Measurements from ENCODE around the gene HSPA1L. TPM values are rescaled to one million over a fixed set of nuclear protein-coding genes. Genes with fewer than 3 reads are reported as not detected.

Gene HSPA1L
- total and polyA plus RNA-seq, 4 donors = 0.27 to 0.79 (median 0.47) TPM

DNA sequence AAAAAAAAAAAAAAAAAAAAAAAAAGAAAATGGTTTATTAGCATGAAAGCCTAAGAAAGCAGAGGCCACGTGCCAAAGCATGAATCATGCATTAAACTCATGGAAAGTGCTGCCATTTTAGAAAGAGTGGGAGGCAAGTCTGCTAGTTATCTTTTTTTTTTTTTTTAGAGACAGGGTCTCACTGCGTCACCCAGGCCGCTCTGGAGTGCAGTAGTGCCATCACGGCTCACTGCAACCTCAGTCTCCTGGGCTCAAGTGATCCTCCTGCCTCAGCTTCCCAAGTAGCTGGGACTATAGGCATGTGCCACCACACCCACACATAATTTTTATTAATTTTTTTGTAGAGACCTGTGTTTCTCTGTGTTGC, 43.1 kb downstream of the HSPA1L start:
- 82% methylated on average over 4 of the region's 4 CpGs for WGBS
- H3K9ac ChIP-seq (ENCODE audit: low read depth in 1 of 2, low read length in 2 of 2) = no peak overlapping the region
- DNase-seq (ENCODE audit: low spot score) = no peak
- no peak overlapping the region for H3K4me3 ChIP-seq (ENCODE audit: low read depth in 1 of 3, low read length in 3 of 3)
- no peak overlapping the region for H3K27ac ChIP-seq (ENCODE audit: low read depth in 1 of 2, low read length in 2 of 2)
- TF ChIP-seq SP1 (IDR thresholded peaks at IDR 0.05) = no peak
- no peak for TF ChIP-seq HNF4G (IDR thresholded peaks at IDR 0.05)
- H3K27me3 ChIP-seq (ENCODE audit: control insufficient read depth in 4 of 4, insufficient read depth in 4 of 4, low read length in 3 of 4) = no peaks in the 10 kb centered on the region
- H3K4me1 ChIP-seq (ENCODE audit: control insufficient read depth in 4 of 4, insufficient read depth in 4 of 4, low read length in 3 of 4) = peaks cover 9 to 28% (median 19%) of the 10 kb centered on the region in 4 donors
- no peaks in the 10 kb centered on the region for H3K36me3 ChIP-seq (ENCODE audit: control insufficient read depth in 4 of 4, insufficient read depth in 3 of 4, low read depth in 1 of 4, low read length in 3 of 4)
- no peaks in the 10 kb centered on the region for H3K9me3 ChIP-seq (ENCODE audit: control insufficient read depth in 4 of 4, low read length in 3 of 4)

DNA sequence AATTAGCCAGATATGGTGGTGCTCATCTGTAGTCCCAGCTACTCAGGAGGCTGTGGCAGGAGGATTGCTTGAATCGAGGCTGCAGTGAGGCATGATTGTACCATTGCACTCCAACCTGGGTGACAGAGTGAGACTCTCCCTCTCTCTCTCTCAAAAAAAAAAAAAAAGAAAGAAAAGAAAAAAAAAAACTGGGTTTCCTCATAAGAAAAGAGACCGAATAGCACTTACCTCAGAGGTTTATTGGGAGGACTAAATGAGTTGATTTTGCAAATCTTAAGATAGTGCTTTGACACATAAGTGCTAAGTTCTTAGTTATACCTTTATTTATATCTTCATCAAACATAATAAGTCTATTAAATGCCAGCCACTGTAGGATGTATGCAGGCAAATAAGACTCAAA, 44.2 kb downstream of the HSPA1L start:
- no peak for DNase-seq (ENCODE audit: low spot score)
- no peaks in the 10 kb centered on the region for H3K36me3 ChIP-seq (ENCODE audit: control insufficient read depth in 4 of 4, insufficient read depth in 3 of 4, low read depth in 1 of 4, low read length in 3 of 4)
- H3K4me1 ChIP-seq (ENCODE audit: control insufficient read depth in 4 of 4, insufficient read depth in 4 of 4, low read length in 3 of 4) = peaks cover 5 to 17% (median 9%) of the 10 kb centered on the region in 4 donors
- no peak overlapping the region for H3K27ac ChIP-seq (ENCODE audit: low read depth in 1 of 2, low read length in 2 of 2)
- no peaks in the 10 kb centered on the region for H3K27me3 ChIP-seq (ENCODE audit: control insufficient read depth in 4 of 4, insufficient read depth in 4 of 4, low read length in 3 of 4)
- no peak overlapping the region for H3K9ac ChIP-seq (ENCODE audit: low read depth in 1 of 2, low read length in 2 of 2)
- H3K4me3 ChIP-seq (ENCODE audit: low read depth in 1 of 3, low read length in 3 of 3) = no peak overlapping the region
- no peak for TF ChIP-seq RAD21 (IDR thresholded peaks at IDR 0.05)
- TF ChIP-seq FOXA2 (IDR thresholded peaks at IDR 0.05) = no peak
- TF ChIP-seq EGR1 (IDR thresholded peaks at IDR 0.05; ENCODE audit: low read depth in 2 of 2) = no peak
- TF ChIP-seq RXRA (IDR thresholded peaks at IDR 0.05) = no peak
- TF ChIP-seq, protein P1, sequence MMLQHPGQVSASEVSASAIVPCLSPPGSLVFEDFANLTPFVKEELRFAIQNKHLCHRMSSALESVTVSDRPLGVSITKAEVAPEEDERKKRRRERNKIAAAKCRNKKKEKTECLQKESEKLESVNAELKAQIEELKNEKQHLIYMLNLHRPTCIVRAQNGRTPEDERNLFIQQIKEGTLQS (IDR thresholded peaks at IDR 0.05) = no peak
- TF ChIP-seq JUND (IDR thresholded peaks at IDR 0.05) = no peak
- TF ChIP-seq, protein P2, sequence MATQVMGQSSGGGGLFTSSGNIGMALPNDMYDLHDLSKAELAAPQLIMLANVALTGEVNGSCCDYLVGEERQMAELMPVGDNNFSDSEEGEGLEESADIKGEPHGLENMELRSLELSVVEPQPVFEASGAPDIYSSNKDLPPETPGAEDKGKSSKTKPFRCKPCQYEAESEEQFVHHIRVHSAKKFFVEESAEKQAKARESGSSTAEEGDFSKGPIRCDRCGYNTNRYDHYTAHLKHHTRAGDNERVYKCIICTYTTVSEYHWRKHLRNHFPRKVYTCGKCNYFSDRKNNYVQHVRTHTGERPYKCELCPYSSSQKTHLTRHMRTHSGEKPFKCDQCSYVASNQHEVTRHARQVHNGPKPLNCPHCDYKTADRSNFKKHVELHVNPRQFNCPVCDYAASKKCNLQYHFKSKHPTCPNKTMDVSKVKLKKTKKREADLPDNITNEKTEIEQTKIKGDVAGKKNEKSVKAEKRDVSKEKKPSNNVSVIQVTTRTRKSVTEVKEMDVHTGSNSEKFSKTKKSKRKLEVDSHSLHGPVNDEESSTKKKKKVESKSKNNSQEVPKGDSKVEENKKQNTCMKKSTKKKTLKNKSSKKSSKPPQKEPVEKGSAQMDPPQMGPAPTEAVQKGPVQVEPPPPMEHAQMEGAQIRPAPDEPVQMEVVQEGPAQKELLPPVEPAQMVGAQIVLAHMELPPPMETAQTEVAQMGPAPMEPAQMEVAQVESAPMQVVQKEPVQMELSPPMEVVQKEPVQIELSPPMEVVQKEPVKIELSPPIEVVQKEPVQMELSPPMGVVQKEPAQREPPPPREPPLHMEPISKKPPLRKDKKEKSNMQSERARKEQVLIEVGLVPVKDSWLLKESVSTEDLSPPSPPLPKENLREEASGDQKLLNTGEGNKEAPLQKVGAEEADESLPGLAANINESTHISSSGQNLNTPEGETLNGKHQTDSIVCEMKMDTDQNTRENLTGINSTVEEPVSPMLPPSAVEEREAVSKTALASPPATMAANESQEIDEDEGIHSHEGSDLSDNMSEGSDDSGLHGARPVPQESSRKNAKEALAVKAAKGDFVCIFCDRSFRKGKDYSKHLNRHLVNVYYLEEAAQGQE (IDR thresholded peaks at IDR 0.05) = no peak
- TF ChIP-seq NR2F2 (IDR thresholded peaks at IDR 0.05) = no peak
- TF ChIP-seq, protein P3, sequence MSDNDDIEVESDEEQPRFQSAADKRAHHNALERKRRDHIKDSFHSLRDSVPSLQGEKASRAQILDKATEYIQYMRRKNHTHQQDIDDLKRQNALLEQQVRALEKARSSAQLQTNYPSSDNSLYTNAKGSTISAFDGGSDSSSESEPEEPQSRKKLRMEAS (IDR thresholded peaks at IDR 0.05) = no peak
- no peak for TF ChIP-seq HNF4G (IDR thresholded peaks at IDR 0.05)
- TF ChIP-seq, protein P4, sequence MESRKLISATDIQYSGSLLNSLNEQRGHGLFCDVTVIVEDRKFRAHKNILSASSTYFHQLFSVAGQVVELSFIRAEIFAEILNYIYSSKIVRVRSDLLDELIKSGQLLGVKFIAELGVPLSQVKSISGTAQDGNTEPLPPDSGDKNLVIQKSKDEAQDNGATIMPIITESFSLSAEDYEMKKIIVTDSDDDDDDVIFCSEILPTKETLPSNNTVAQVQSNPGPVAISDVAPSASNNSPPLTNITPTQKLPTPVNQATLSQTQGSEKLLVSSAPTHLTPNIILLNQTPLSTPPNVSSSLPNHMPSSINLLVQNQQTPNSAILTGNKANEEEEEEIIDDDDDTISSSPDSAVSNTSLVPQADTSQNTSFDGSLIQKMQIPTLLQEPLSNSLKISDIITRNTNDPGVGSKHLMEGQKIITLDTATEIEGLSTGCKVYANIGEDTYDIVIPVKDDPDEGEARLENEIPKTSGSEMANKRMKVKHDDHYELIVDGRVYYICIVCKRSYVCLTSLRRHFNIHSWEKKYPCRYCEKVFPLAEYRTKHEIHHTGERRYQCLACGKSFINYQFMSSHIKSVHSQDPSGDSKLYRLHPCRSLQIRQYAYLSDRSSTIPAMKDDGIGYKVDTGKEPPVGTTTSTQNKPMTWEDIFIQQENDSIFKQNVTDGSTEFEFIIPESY (IDR thresholded peaks at IDR 0.05) = no peak
- no peak for TF ChIP-seq FOXA1 (IDR thresholded peaks at IDR 0.05)
- TF ChIP-seq SP1 (IDR thresholded peaks at IDR 0.05) = no peak
- no peak for TF ChIP-seq GABPA (IDR thresholded peaks at IDR 0.05 in 1 of 2, conservative IDR thresholded peaks at IDR 0.05 in 1 of 2)
- TF ChIP-seq YY1 (IDR thresholded peaks at IDR 0.05) = no peak
- H3K9me3 ChIP-seq (ENCODE audit: control insufficient read depth in 4 of 4, low read length in 3 of 4) = no peaks in the 10 kb centered on the region
- 85% methylated on average over 2 of the region's 2 CpGs for WGBS
